ENCODE measurements around the gene TIMP3. TPM values are rescaled to one million over a fixed set of nuclear protein-coding genes. Genes with fewer than 3 reads are reported as not detected.

The TIMP3 gene
- total and polyA plus RNA-seq, 9 donors, result 96.6 to 196 (median 119) TPM

- Histone ChIP-seq H3K27me3 (ENCODE audit: control insufficient read depth, insufficient read depth, low read length) (no peaks in the 10 kb centered on the region), H3K9me3 (replicated peaks; ENCODE audit: control insufficient read depth, low read depth, low read length) (no peaks in the 10 kb centered on the region), H3K4me3 (ENCODE audit: low read length) (no peak overlapping the region), H3K27ac (ENCODE audit: low read length) (peak overlapping the region; percentile 95), H3K36me3 (ENCODE audit: control insufficient read depth, insufficient read depth, low read length) (peaks cover 21% of the 10 kb centered on the region), H3K4me1 (ENCODE audit: control insufficient read depth, insufficient read depth, low read length) (peaks cover 47% of the 10 kb centered on the region)
- DNase-seq, result peak; percentile 97
- 7% methylated on average over 5 of the region's 14 CpGs for WGBS (ENCODE audit: insufficient coverage)
Measured at GRCh38 chr22:32839831-32840584, 38.5 kb downstream of the TIMP3 start.

- no peaks in the 10 kb centered on the region for H3K27me3 ChIP-seq (ENCODE audit: control insufficient read depth, insufficient read depth, low read length)
- peaks cover 20% of the 10 kb centered on the region for H3K36me3 ChIP-seq (ENCODE audit: control insufficient read depth, insufficient read depth, low read length)
- DNase-seq, result no peak
- WGBS (ENCODE audit: insufficient coverage), result 50% methylated on average over 5 of the region's 6 CpGs
- peaks cover 52% of the 10 kb centered on the region for H3K4me1 ChIP-seq (ENCODE audit: control insufficient read depth, insufficient read depth, low read length)
- no peak overlapping the region for H3K4me3 ChIP-seq (ENCODE audit: low read length)
- H3K9me3 ChIP-seq (replicated peaks; ENCODE audit: control insufficient read depth, low read depth, low read length), result no peaks in the 10 kb centered on the region
- H3K27ac ChIP-seq (ENCODE audit: low read length), result peak overlapping the region; percentile 95
Measured at GRCh38 chr22:32841175-32841574, 39.7 kb downstream of the TIMP3 start.

DNA sequence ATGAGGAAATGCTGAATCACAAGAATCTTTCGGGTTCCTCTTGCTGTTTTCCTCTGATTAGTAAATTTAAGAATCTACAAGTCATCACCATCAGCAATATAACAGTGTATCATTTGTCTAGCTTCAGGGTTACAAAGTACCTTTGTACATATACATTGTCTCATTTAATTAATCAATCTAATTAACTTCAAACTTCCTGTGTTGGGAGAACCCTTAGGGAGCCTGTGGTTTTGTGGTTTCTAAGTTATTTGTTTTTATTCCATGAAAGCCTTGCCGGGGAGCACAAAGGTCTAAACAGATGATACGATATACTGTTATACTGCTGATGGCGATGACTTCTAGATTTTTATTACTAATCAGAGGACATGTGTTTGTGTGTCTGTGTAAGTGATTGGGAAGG is 41.0 kb downstream of the TIMP3 start:
- DNase-seq, result no peak
- Histone ChIP-seq H3K36me3 (ENCODE audit: control insufficient read depth, insufficient read depth, low read length) (peaks cover 18% of the 10 kb centered on the region), H3K4me1 (ENCODE audit: control insufficient read depth, insufficient read depth, low read length) (peaks cover 50% of the 10 kb centered on the region), H3K27me3 (ENCODE audit: control insufficient read depth, insufficient read depth, low read length) (no peaks in the 10 kb centered on the region), H3K4me3 (ENCODE audit: low read length) (no peak overlapping the region), H3K27ac (ENCODE audit: low read length) (no peak overlapping the region), H3K9me3 (replicated peaks; ENCODE audit: control insufficient read depth, low read depth, low read length) (no peaks in the 10 kb centered on the region)
- no CpG with 5 or more reads among the region's 4 CpGs for WGBS (ENCODE audit: insufficient coverage)

DNA sequence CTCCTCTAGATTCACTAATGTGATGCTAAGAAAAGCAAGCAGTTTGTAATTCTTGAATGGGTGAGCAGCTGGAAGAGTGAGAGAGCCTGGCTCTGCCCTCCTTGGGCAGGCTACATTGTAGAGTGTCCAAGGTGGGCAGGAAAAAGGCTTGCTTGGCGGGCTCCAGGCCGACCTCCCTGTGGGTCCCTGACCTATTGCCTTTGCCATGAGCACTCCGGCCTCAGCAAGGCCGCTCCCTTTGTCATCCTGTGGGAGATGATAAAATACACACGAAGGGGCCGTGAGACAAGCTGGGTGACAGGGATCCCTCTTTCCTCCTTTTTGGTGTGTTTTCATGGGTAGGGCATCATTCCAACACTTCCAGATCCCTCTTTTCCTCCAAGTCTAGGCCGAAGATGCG is 41.8 kb downstream of the TIMP3 start:
- Histone ChIP-seq H3K9me3 (replicated peaks; ENCODE audit: control insufficient read depth, low read depth, low read length) (no peaks in the 10 kb centered on the region), H3K27me3 (ENCODE audit: control insufficient read depth, insufficient read depth, low read length) (no peaks in the 10 kb centered on the region), H3K4me3 (ENCODE audit: low read length) (no peak overlapping the region), H3K36me3 (ENCODE audit: control insufficient read depth, insufficient read depth, low read length) (peaks cover 18% of the 10 kb centered on the region), H3K27ac (ENCODE audit: low read length) (no peak overlapping the region), H3K4me1 (ENCODE audit: control insufficient read depth, insufficient read depth, low read length) (peaks cover 42% of the 10 kb centered on the region)
- DNase-seq, result no peak
- WGBS (ENCODE audit: insufficient coverage), result 85% methylated on average over 4 of the region's 8 CpGs

DNA sequence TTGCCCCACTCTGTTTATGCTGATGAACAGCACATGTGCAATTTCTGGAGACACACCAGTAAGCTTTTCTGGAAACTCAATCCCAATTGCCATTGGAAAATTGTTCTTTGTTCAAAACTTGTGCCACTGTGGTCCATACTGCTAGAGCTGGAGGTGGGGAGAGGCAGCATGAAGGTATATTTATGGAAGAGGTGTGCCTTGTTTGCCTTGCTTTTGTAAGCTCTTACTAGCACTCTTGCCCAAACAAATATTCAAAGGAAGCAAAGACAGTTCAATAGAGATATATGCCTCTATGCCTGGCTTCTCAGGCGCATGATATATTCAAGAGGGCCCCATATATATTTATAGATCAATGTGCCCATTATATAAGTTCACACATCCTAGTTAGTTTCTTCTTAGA is 42.7 kb downstream of the TIMP3 start:
- no peaks in the 10 kb centered on the region for H3K9me3 ChIP-seq (replicated peaks; ENCODE audit: control insufficient read depth, low read depth, low read length)
- DNase-seq, result no peak
- no CpG with 5 or more reads among the region's 1 CpG for WGBS (ENCODE audit: insufficient coverage)
- no peak overlapping the region for H3K4me3 ChIP-seq (ENCODE audit: low read length)
- H3K27ac ChIP-seq (ENCODE audit: low read length), result no peak overlapping the region
- no peaks in the 10 kb centered on the region for H3K27me3 ChIP-seq (ENCODE audit: control insufficient read depth, insufficient read depth, low read length)
- peaks cover 24% of the 10 kb centered on the region for H3K36me3 ChIP-seq (ENCODE audit: control insufficient read depth, insufficient read depth, low read length)
- H3K4me1 ChIP-seq (ENCODE audit: control insufficient read depth, insufficient read depth, low read length), result peaks cover 36% of the 10 kb centered on the region

DNA sequence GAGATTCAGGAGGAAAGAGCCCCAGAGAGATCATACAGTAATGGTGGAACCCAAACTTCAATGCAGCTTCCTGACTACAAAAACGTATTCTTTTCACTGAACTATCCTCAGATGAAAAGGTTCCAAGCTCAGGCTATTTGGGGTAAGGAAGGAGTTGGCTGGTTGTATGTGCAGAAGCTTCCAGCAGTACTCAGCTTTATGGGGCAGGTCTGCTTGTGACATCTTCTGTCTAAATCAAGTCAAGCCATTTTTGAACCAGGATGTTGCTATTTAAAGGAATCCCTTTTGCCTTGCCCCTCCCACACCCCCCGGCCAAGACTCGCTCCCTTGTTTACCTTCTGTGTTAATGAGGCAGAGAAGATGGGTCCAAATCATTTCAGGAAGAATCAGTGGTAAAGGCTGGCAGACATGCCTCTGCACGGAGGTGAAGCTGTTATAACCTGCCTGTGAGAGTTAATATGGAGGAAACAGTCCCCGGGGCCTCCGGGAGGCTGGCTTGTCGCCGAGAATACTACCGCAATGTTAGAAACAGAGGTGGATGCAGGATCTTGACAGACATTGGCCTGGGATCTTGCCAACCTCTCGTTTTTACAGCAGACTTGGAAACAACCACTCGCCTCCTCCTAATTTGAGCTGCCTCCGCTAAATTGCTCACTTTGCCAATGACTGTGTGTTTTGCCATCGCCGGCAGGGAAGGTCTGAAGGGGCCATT is 45.4 kb downstream of the TIMP3 start:
- Histone ChIP-seq H3K4me1 (ENCODE audit: control insufficient read depth, insufficient read depth, low read length) (peaks cover 34% of the 10 kb centered on the region), H3K9me3 (replicated peaks; ENCODE audit: control insufficient read depth, low read depth, low read length) (no peaks in the 10 kb centered on the region), H3K27ac (ENCODE audit: low read length) (peak overlapping the region; percentile 21), H3K36me3 (ENCODE audit: control insufficient read depth, insufficient read depth, low read length) (peaks cover 40% of the 10 kb centered on the region), H3K27me3 (ENCODE audit: control insufficient read depth, insufficient read depth, low read length) (no peaks in the 10 kb centered on the region), H3K4me3 (ENCODE audit: low read length) (no peak overlapping the region)
- peak; percentile 80 for DNase-seq
- 6% methylated on average over 7 of the region's 14 CpGs for WGBS (ENCODE audit: insufficient coverage)

DNA sequence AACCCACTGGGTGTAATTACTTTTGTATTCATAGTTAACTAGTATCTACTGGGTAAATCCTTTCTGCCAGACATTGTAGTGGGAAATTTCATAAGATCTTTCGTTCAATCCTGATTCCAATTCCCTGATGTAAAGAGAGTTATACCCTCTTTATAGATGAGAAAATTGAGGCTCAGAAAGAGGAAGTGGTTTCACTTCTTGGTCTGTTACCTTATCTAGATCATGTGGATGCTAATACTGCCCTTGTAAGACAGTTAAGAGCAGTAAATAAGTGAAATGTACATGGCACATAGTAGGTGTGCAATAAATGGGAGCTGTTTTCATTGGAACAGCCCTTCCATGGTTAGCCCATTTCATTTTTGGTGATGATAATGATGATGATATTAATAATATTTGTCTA is 46.7 kb downstream of the TIMP3 start:
- H3K4me1 ChIP-seq (ENCODE audit: control insufficient read depth, insufficient read depth, low read length), result peaks cover 44% of the 10 kb centered on the region

GRCh38 chr22:32849501-32849900 is 48.0 kb downstream of the TIMP3 start:
- Histone ChIP-seq H3K4me3 (ENCODE audit: low read length) (no peak overlapping the region), H3K9me3 (replicated peaks; ENCODE audit: control insufficient read depth, low read depth, low read length) (no peaks in the 10 kb centered on the region), H3K27me3 (ENCODE audit: control insufficient read depth, insufficient read depth, low read length) (no peaks in the 10 kb centered on the region), H3K27ac (ENCODE audit: low read length) (no peak overlapping the region), H3K4me1 (ENCODE audit: control insufficient read depth, insufficient read depth, low read length) (peaks cover 45% of the 10 kb centered on the region), H3K36me3 (ENCODE audit: control insufficient read depth, insufficient read depth, low read length) (peaks cover 44% of the 10 kb centered on the region)
- WGBS (ENCODE audit: insufficient coverage), result 62% methylated on average over 2 of the region's 4 CpGs
- DNase-seq, result no peak

More for the DNA sequence above, 46.7 kb downstream of the TIMP3 start:
- DNase-seq, result no peak
- Histone ChIP-seq H3K36me3 (ENCODE audit: control insufficient read depth, insufficient read depth, low read length) (peaks cover 38% of the 10 kb centered on the region), H3K9me3 (replicated peaks; ENCODE audit: control insufficient read depth, low read depth, low read length) (no peaks in the 10 kb centered on the region), H3K27ac (ENCODE audit: low read length) (no peak overlapping the region), H3K27me3 (ENCODE audit: control insufficient read depth, insufficient read depth, low read length) (no peaks in the 10 kb centered on the region), H3K4me3 (ENCODE audit: low read length) (no peak overlapping the region)
- no CpG with 5 or more reads among the region's 1 CpG for WGBS (ENCODE audit: insufficient coverage)

GRCh38 chr22:32850157-32850556 is 48.7 kb downstream of the TIMP3 start:
- peaks cover 50% of the 10 kb centered on the region for H3K36me3 ChIP-seq (ENCODE audit: control insufficient read depth, insufficient read depth, low read length)
- DNase-seq, result no peak
- peaks cover 45% of the 10 kb centered on the region for H3K4me1 ChIP-seq (ENCODE audit: control insufficient read depth, insufficient read depth, low read length)
- no peaks in the 10 kb centered on the region for H3K9me3 ChIP-seq (replicated peaks; ENCODE audit: control insufficient read depth, low read depth, low read length)
- H3K27ac ChIP-seq (ENCODE audit: low read length), result no peak overlapping the region
- no peak overlapping the region for H3K4me3 ChIP-seq (ENCODE audit: low read length)
- no peaks in the 10 kb centered on the region for H3K27me3 ChIP-seq (ENCODE audit: control insufficient read depth, insufficient read depth, low read length)
- no CpG with 5 or more reads among the region's 3 CpGs for WGBS (ENCODE audit: insufficient coverage)

DNA sequence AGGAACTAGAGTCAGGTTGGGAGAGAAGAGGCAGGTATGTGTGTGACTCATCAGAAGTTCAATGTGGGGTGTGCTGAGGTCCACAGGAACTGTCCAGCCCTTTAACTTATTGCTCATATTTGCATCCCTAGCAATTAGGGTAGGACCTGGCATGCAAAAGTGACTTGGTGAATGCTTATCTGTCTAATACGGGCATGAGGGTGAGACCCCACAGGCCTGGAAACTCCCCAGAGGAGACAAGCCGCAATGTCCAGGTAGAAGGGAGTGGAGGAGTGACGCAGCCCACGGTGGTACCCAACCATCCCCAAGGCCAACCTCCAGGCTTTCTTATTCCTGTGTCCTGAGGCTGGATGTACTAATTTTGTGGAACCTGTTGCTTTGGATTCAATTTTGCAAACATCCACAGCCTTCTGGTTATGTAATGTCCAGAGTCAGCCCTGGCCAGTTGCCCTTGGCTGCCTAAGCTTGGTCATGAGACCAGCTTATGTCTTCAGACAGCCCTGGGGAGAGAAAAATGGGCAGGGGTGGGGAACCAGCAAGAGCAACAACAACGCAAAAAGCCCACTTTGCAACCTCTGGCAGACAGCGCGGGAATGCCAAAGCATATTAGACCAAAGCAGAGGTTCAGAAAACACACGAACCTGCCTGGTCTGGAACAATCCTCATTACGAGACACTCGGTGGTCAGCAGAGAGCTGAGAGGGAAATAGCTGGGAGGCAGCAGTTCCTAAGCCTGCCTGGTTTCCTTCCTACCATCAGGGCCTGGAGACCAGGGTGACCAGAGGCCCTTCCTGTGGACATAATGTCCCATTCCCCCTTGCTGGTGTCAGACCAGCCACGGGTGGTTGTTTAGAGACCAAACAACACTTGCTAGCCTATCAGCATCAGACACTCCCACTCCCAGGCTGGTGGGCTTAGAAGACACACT is 49.3 kb downstream of the TIMP3 start:
- WGBS (ENCODE audit: insufficient coverage), result 41% methylated on average over 2 of the region's 11 CpGs
- H3K4me1 ChIP-seq (ENCODE audit: control insufficient read depth, insufficient read depth, low read length), result peaks cover 40% of the 10 kb centered on the region
- peak; percentile 90 for DNase-seq
- no peak overlapping the region for H3K27ac ChIP-seq (ENCODE audit: low read length)
- H3K9me3 ChIP-seq (replicated peaks; ENCODE audit: control insufficient read depth, low read depth, low read length), result no peaks in the 10 kb centered on the region
- no peaks in the 10 kb centered on the region for H3K27me3 ChIP-seq (ENCODE audit: control insufficient read depth, insufficient read depth, low read length)
- H3K36me3 ChIP-seq (ENCODE audit: control insufficient read depth, insufficient read depth, low read length), result peaks cover 54% of the 10 kb centered on the region
- H3K4me3 ChIP-seq (ENCODE audit: low read length), result no peak overlapping the region
